ENCODE results near the gene GPANK1. TPM values are rescaled to one million over a fixed set of nuclear protein-coding genes. Genes with fewer than 3 reads are reported as not detected.

Gene GPANK1
- total and polyA plus RNA-seq, 2 experiments from 2014 or later: 27.5 to 36.2 TPM

- Histone ChIP-seq H3K4me3 (no peak overlapping the region), H3K9me3 (ENCODE audit: low read depth) (no peaks in the 10 kb centered on the region), H3K27me3 (no peaks in the 10 kb centered on the region), H3K36me3 (peaks cover 33% of the 10 kb centered on the region), H3K4me1 (ENCODE audit: low read depth) (no peaks in the 10 kb centered on the region), H3K27ac (no peak overlapping the region)
- no peak for DNase-seq (ENCODE audit: low read depth in 1 of 2, low spot score in 1 of 2)
- no peak for TF ChIP-seq CTCF (IDR thresholded peaks at IDR 0.05; ENCODE audit: low read depth, low read length)
Measured at GRCh38 chr6:31693535-31693934, 28.7 kb upstream of the GPANK1 start.

- Histone ChIP-seq H3K27ac (no peak overlapping the region), H3K36me3 (peaks cover 39% of the 10 kb centered on the region)
- TF ChIP-seq CTCF (IDR thresholded peaks at IDR 0.05; ENCODE audit: low read depth, low read length): no peak
Measured at GRCh38 chr6:31692886-31693285, 28.1 kb upstream of the GPANK1 start.

GRCh38 chr6:31692353-31692752, 27.6 kb upstream of the GPANK1 start:
- no peaks in the 10 kb centered on the region for H3K9me3 ChIP-seq (ENCODE audit: low read depth)
- peaks cover 44% of the 10 kb centered on the region for H3K36me3 ChIP-seq
- H3K27me3 ChIP-seq: no peaks in the 10 kb centered on the region
- TF ChIP-seq CTCF (IDR thresholded peaks at IDR 0.05; ENCODE audit: low read depth, low read length): no peak
- no peak for DNase-seq (ENCODE audit: low read depth in 1 of 2, low spot score in 1 of 2)
- H3K27ac ChIP-seq: no peak overlapping the region
- H3K4me3 ChIP-seq: no peak overlapping the region
- H3K4me1 ChIP-seq (ENCODE audit: low read depth): no peaks in the 10 kb centered on the region

More at GRCh38 chr6:31692886-31693285, 28.1 kb upstream of the GPANK1 start:
- Histone ChIP-seq H3K9me3 (ENCODE audit: low read depth) (no peaks in the 10 kb centered on the region), H3K4me1 (ENCODE audit: low read depth) (no peaks in the 10 kb centered on the region), H3K4me3 (no peak overlapping the region), H3K27me3 (no peaks in the 10 kb centered on the region)
- DNase-seq (ENCODE audit: low read depth in 1 of 2, low spot score in 1 of 2): no peak

GRCh38 chr6:31691564-31692108, 26.8 kb upstream of the GPANK1 start:
- H3K4me3 ChIP-seq: no peak overlapping the region
- no peaks in the 10 kb centered on the region for H3K27me3 ChIP-seq
- H3K4me1 ChIP-seq (ENCODE audit: low read depth): no peaks in the 10 kb centered on the region
- no peaks in the 10 kb centered on the region for H3K9me3 ChIP-seq (ENCODE audit: low read depth)
- no peak for TF ChIP-seq CTCF (IDR thresholded peaks at IDR 0.05; ENCODE audit: low read depth, low read length)
- no peak overlapping the region for H3K27ac ChIP-seq
- DNase-seq (ENCODE audit: low read depth in 1 of 2, low spot score in 1 of 2): no peak
- peaks cover 50% of the 10 kb centered on the region for H3K36me3 ChIP-seq

GRCh38 chr6:31691078-31691463, 26.3 kb upstream of the GPANK1 start:
- Histone ChIP-seq H3K27ac (no peak overlapping the region), H3K9me3 (ENCODE audit: low read depth) (no peaks in the 10 kb centered on the region), H3K4me1 (ENCODE audit: low read depth) (no peaks in the 10 kb centered on the region), H3K4me3 (no peak overlapping the region), H3K36me3 (peaks cover 50% of the 10 kb centered on the region), H3K27me3 (no peaks in the 10 kb centered on the region)
- TF ChIP-seq CTCF (IDR thresholded peaks at IDR 0.05; ENCODE audit: low read depth, low read length): no peak
- DNase-seq (ENCODE audit: low read depth in 1 of 2, low spot score in 1 of 2): no peak
